Fibroblast of peridontal ligament (primary cell): ENCODE measurements around the gene CNGB1.
"Not testable (repeated sequence)": the region's sequence is repeated elsewhere in the genome, so short reads cannot be mapped to it uniquely, and the experiment has no call there.

Experiments used
- DNase-seq: peaks from one replicate; pipeline ENCODE4 v3.0.0-alpha.2; 2010; ENCODE audit errors: extremely low read depth

Gene CNGB1

GRCh38 chr16:57997176-57997527 lies 26.2 kb upstream of the CNGB1 start:
- no peak for DNase-seq

GRCh38 chr16:57996406-57997175 lies 25.7 kb upstream of the CNGB1 start:
- no peak for DNase-seq

- DNase-seq, result no peak
Observed at GRCh38 chr16:57995721-57996405, 24.9 kb upstream of the CNGB1 start.

- DNase-seq, result no peak
Observed at GRCh38 chr16:57994778-57995177, 23.9 kb upstream of the CNGB1 start.

- no peak for DNase-seq
Observed at GRCh38 chr16:57994361-57994760, 23.4 kb upstream of the CNGB1 start.

GRCh38 chr16:57993897-57994296 lies 23.0 kb upstream of the CNGB1 start:
- DNase-seq, result no peak

- no peak for DNase-seq
Observed at GRCh38 chr16:57993438-57993837, 22.5 kb upstream of the CNGB1 start.

GRCh38 chr16:57992084-57992483 lies 21.2 kb upstream of the CNGB1 start:
- DNase-seq, result no peak

- no peak for DNase-seq
Observed at GRCh38 chr16:57991551-57992059, 20.7 kb upstream of the CNGB1 start.

- DNase-seq, result no peak
Observed at GRCh38 chr16:57988929-57989328, 18.0 kb upstream of the CNGB1 start.

GRCh38 chr16:57987441-57988177 lies 16.7 kb upstream of the CNGB1 start:
- no peak for DNase-seq

- no peak for DNase-seq
Observed at GRCh38 chr16:57986196-57986595, 15.3 kb upstream of the CNGB1 start.

- no peak for DNase-seq
Observed at GRCh38 chr16:57985204-57986181, 14.6 kb upstream of the CNGB1 start.

- peak; percentile 17 for DNase-seq
Observed at GRCh38 chr16:57984443-57985203, 13.7 kb upstream of the CNGB1 start.

GRCh38 chr16:57982385-57982784 lies 11.5 kb upstream of the CNGB1 start:
- no peak for DNase-seq

GRCh38 chr16:57981636-57982035 lies 10.7 kb upstream of the CNGB1 start:
- no peak for DNase-seq

- no peak for DNase-seq
Observed at GRCh38 chr16:57979006-57979585, 8.2 kb upstream of the CNGB1 start.

- not testable (repeated sequence) for DNase-seq
Observed at GRCh38 chr16:57978070-57978465, 7.1 kb upstream of the CNGB1 start.

- no peak for DNase-seq
Observed at GRCh38 chr16:57977418-57978069, 6.6 kb upstream of the CNGB1 start.

GRCh38 chr16:57976331-57976796 lies 5.4 kb upstream of the CNGB1 start:
- no peak for DNase-seq
